GM20000 (cell line): ENCODE data around the gene LRRC40.
"Not testable (repeated sequence)": the region's sequence is repeated elsewhere in the genome, so short reads cannot be mapped to it uniquely, and the experiment has no call there.

Experiments
- DNase-seq: peaks from one replicate; pipeline ENCODE4 v3.0.0; 2012; ENCODE audit warnings: low spot score
- CTCF ChIP-seq: IDR thresholded peaks from 2 replicates; pipeline ENCODE4 v1.5.1; 2012; ENCODE audit warnings: mild to moderate bottlenecking, control low read depth; ENCODE audit errors: extremely low read depth, missing control alignments

LRRC40 gene

DNA sequence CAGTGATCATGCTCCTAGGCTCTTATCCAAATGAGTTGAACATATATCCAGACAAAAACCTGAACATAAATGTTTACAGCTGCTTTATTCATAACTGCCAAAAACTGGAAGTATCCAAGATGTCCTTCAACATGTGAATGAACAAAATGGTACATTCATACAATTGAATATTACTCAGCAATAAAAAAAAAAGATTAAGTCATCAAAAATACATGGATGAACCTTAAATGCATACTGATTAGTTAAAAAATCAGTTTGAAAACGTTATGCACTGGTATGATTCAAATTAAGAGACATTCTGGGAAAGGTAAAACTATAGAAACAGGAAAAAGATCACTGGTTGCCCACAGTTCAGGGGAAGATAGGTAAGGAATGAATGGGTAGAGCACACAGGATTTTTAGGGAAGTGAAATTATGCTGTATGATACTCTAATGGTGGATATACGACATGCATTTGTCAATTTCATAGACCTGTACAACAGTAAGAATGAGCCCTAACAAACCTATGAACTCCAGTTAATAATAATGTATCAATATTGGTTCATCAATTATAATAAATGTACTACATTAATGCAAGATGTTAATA, 3.1 kb downstream of the LRRC40 start:
- DNase-seq, result no peak
- TF ChIP-seq CTCF, result no peak

GRCh38 chr1:70200065-70200464, 5.3 kb downstream of the LRRC40 start:
- TF ChIP-seq CTCF, result no peak
- no peak for DNase-seq

GRCh38 chr1:70196333-70196732, 9.0 kb downstream of the LRRC40 start:
- no peak for DNase-seq
- no peak for TF ChIP-seq CTCF

DNA sequence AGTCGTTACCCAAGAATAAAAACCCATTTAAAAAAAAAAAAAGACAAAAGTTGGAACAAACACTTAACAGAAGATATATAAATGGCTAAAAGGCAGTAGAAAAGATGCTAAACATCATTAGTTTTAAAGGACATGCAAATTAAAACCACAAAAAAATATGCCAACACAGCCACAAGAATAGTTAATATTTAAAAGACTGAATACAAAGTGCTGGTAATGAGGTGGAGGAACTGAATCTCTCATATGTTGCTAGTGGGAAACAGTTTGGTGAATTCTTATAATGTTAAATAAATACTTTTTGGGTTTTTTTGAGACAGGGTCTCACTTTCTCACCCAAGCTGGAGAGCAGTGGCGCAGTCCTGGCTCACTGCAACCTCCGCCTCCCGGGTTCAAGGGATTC, 10.0 kb downstream of the LRRC40 start:
- no peak for TF ChIP-seq CTCF
- DNase-seq, result no peak

GRCh38 chr1:70194601-70195000, 10.8 kb downstream of the LRRC40 start:
- TF ChIP-seq CTCF, result no peak
- no peak for DNase-seq

DNA sequence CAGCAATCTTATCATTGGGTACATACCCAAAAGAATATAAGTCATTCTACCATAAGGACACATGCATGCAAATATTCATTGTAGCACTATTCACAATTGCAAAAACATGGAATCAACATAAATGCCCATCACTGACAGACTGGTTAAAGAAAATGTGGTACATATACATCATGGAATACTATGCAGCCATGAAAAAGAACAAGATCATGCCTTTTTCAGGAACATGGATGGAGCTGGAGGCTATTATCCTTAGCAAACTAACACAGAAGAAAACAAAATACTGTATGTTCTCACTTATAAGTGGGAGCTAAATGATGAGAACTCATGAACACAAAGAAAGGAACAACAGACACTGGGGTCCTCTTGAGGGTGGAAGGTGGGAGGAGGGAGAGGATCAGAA, 12.9 kb downstream of the LRRC40 start:
- DNase-seq, result not testable (repeated sequence)

DNA sequence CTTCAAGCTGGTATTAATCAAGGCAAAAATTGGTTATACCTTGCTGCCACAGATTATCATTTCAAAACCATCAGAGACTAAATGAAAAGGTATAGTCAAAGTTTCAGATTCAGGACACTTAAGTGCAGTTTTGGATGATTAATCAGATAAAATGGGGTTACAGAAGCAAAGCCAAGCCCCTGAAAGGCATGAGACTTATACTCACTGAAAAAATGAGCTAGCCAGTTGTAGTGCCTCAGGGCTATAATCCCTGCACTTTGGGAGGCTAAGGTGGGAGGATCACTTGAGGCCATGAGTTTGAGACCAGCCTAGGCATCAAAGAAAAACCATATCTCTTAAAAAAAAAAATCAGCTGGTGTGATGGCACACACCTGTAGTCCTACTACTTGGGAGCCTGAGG, 15.2 kb downstream of the LRRC40 start:
- no peak for DNase-seq
- no peak for TF ChIP-seq CTCF

DNA sequence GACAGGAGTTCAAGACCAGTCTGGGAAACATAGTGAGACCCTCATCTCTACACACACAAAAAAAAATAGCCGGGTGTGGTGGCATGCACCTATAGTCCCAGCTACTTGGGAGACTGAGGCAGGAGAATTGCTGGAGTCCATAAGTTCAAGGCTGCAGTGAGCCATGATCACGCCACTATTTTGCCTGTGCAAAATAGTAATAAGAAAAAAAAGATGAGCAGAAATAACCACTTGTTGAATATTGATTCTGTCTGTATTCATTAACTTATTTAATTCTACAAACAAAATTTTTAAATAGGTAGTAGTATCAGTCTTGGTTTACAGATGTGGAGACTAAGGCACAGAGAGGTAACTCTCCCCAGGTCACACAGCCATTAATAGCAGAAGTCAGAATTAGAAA, 16.9 kb downstream of the LRRC40 start:
- no peak for TF ChIP-seq CTCF
- no peak for DNase-seq

- not testable (repeated sequence) for DNase-seq
Measured at GRCh38 chr1:70185181-70185580, 20.2 kb downstream of the LRRC40 start.
